Erythroblast (primary cell): ENCODE data around the gene MILR1.

Experiments used
- GATA1 ChIP-seq: IDR thresholded peaks from 2 replicates; pipeline ENCODE4 v1.6.1; 2011; ENCODE audit warnings: low read depth, mild to moderate bottlenecking, control low read depth, low read length, moderate library complexity
- POLR2A ChIP-seq: IDR thresholded peaks from 2 replicates; pipeline ENCODE4 v1.6.1; 2011; ENCODE audit warnings: mild to moderate bottlenecking, low read length

- TF ChIP-seq POLR2A (no peak), GATA1 (no peak)
These were observed 1.4 kb upstream of the MILR1 start for GRCh38 chr17:64447526-64447925.
